Measurements from ENCODE around the gene DIPK1C.

DNA sequence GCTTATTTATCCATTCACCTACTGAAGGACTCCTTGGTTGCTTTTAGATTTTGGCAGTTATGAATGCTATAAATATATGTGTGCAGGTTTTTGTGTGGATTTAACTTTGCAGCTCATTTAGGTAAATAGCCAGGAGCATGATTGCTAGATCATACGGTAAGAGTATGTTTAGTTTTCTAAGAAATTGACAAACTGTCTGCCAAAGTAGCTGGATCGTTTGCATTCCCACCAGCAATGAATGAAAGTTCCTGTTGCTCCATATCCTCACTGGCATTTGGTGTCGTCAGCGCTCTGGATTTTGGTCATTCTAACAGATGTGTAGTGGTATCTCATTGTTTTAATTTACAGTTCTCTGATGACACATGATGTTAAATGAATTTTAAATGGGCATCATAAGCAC lies 8.7 kb upstream of the DIPK1C start:
- TF ChIP-seq CTCF (IDR thresholded peaks at IDR 0.05) (no peak), POLR2A (IDR thresholded peaks at IDR 0.05) (no peak)
